OCI-LY3 (cell line): ENCODE data around the gene TXNDC11.

Experiments
- H2AFZ ChIP-seq: fragments of 200-600, 300-600 bp; shearing (Covaris generic); 2 replicates; pipeline ENCODE4 v1.6.0; 2014; ENCODE audit warnings: antibody characterized with exemption, low read depth, low read length
- H3K27ac ChIP-seq: fragments of 200-600, 300-600 bp; sonication (generic); 2 replicates; pipeline ENCODE4 v1.5.1; 2014; ENCODE audit warnings: mild to moderate bottlenecking, low read length, moderate library complexity, mixed read lengths
- H3K27me3 ChIP-seq: fragments of 200-600, 300-600 bp; sonication (generic); 2 replicates; pipeline ENCODE4 v1.6.1; 2014; ENCODE audit warnings: low read depth, low read length, mixed read lengths
- H3K36me3 ChIP-seq: fragments of 200-600, 300-600 bp; sonication (generic); replicated peaks from 2 replicates; pipeline ENCODE3; 2014; ENCODE audit warnings: low read depth, low read length, mixed read lengths
- H3K4me1 ChIP-seq: fragments of 300-600, 200-600 bp; sonication (generic); 2 replicates; pipeline ENCODE4 v1.6.1; 2014; ENCODE audit warnings: low read length, mixed read lengths
- H3K4me2 ChIP-seq: fragments of 200-600, 300-600 bp; sonication (generic); 2 replicates; pipeline ENCODE4 v1.6.1; 2014; ENCODE audit warnings: low read length, mixed read lengths
- H3K4me3 ChIP-seq: fragments of 300-600, 200-600 bp; sonication (generic); 2 replicates; pipeline ENCODE4 v1.5.1; 2014; ENCODE audit warnings: antibody characterized with exemption, mild to moderate bottlenecking, low read length, moderate library complexity
- H3K79me2 ChIP-seq: fragments of 300-600, 200-600 bp; shearing (Covaris generic); 2 replicates; pipeline ENCODE4 v1.6.1; 2014; ENCODE audit warnings: mild to moderate bottlenecking, low read length, mixed read lengths
- H3K9ac ChIP-seq: fragments of 300-600, 200-600 bp; shearing (Covaris generic); 2 replicates; pipeline ENCODE4 v1.6.0; 2014; ENCODE audit warnings: mild to moderate bottlenecking, low read length, moderate library complexity
- H3K9me3 ChIP-seq: fragments of 200-600, 300-600 bp; shearing (Covaris generic); 2 replicates; pipeline ENCODE4 v1.6.1; 2014; ENCODE audit warnings: low read length, mixed read lengths; ENCODE audit not compliant: insufficient read depth
- H4K20me1 ChIP-seq: fragments of 200-600, 300-600 bp; sonication (generic); 2 replicates; pipeline ENCODE4 v1.6.1; 2016; ENCODE audit warnings: low read length, mixed read lengths; ENCODE audit not compliant: insufficient read depth
- EZH2phosphoT487 ChIP-seq: fragments of 200-600 bp; shearing (Covaris generic); IDR thresholded peaks from 2 replicates; pipeline ENCODE4 v1.6.1; 2018; ENCODE audit warnings: antibody characterized with exemption, mixed run types, low read depth
- TF ChIP-seq, protein P1 (sequence below): fragments of 200-600, 300-600 bp; sonication (generic); IDR thresholded peaks from 2 replicates; pipeline ENCODE4 v1.5.1; 2014; ENCODE audit warnings: antibody characterized with exemption, low read length, low read depth

Gene TXNDC11

GRCh38 chr16:11688520-11688886, 54.2 kb downstream of the TXNDC11 start:
- Histone ChIP-seq H3K9me3 (no peaks in the 10 kb centered on the region), H3K4me2 (peak overlapping the region; percentile 68), H3K27me3 (no peaks in the 10 kb centered on the region), H4K20me1 (peaks cover under 1% of the 10 kb centered on the region; the same call in 1 of the 2 replicates), H3K9ac (peak overlapping the region; percentile 52), H3K79me2 (peaks cover 76% of the 10 kb centered on the region), H3K27ac (peak overlapping the region; percentile 91), H2AFZ (no peak overlapping the region), H3K4me1 (peaks cover 86% of the 10 kb centered on the region), H3K4me3 (peak overlapping the region; percentile 35), H3K36me3 (peaks cover 67% of the 10 kb centered on the region)
- TF ChIP-seq, protein P1, sequence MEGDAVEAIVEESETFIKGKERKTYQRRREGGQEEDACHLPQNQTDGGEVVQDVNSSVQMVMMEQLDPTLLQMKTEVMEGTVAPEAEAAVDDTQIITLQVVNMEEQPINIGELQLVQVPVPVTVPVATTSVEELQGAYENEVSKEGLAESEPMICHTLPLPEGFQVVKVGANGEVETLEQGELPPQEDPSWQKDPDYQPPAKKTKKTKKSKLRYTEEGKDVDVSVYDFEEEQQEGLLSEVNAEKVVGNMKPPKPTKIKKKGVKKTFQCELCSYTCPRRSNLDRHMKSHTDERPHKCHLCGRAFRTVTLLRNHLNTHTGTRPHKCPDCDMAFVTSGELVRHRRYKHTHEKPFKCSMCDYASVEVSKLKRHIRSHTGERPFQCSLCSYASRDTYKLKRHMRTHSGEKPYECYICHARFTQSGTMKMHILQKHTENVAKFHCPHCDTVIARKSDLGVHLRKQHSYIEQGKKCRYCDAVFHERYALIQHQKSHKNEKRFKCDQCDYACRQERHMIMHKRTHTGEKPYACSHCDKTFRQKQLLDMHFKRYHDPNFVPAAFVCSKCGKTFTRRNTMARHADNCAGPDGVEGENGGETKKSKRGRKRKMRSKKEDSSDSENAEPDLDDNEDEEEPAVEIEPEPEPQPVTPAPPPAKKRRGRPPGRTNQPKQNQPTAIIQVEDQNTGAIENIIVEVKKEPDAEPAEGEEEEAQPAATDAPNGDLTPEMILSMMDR, result no peak
- no peak for TF ChIP-seq EZH2phosphoT487

- H4K20me1 ChIP-seq, result peaks cover 6% of the 10 kb centered on the region
- peak overlapping the region; percentile 91 for H3K27ac ChIP-seq
- H3K36me3 ChIP-seq, result peaks cover 67% of the 10 kb centered on the region
- no peaks in the 10 kb centered on the region for H3K9me3 ChIP-seq
- H3K4me3 ChIP-seq, result peak overlapping the region; percentile 35; the same call in 1 of the 2 replicates
- H3K79me2 ChIP-seq, result peaks cover 78% of the 10 kb centered on the region
- H3K27me3 ChIP-seq, result no peaks in the 10 kb centered on the region
- peak overlapping the region; percentile 52 for H3K9ac ChIP-seq
- no peak for TF ChIP-seq EZH2phosphoT487
- TF ChIP-seq, protein P1, result no peak
- peak overlapping the region; percentile 68 for H3K4me2 ChIP-seq
- peaks cover 88% of the 10 kb centered on the region for H3K4me1 ChIP-seq
- H2AFZ ChIP-seq, result no peak overlapping the region
These were observed 54.8 kb downstream of the TXNDC11 start for GRCh38 chr16:11687601-11688519.

- Histone ChIP-seq H2AFZ (no peak overlapping the region), H4K20me1 (peaks cover 16% of the 10 kb centered on the region), H3K4me1 (peaks cover 88% of the 10 kb centered on the region), H3K27me3 (no peaks in the 10 kb centered on the region), H3K4me3 (no peak overlapping the region), H3K79me2 (peaks cover 77% of the 10 kb centered on the region), H3K9ac (peak overlapping the region; percentile 7; the same call in 1 of the 2 replicates), H3K9me3 (no peaks in the 10 kb centered on the region), H3K27ac (no peak overlapping the region), H3K4me2 (peak overlapping the region; percentile 68), H3K36me3 (peaks cover 60% of the 10 kb centered on the region)
- TF ChIP-seq, protein P1, result no peak
- no peak for TF ChIP-seq EZH2phosphoT487
These were observed 55.8 kb downstream of the TXNDC11 start for GRCh38 chr16:11686713-11687380.
